VCaP (cell line): Measurements from ENCODE around the gene EVA1C.
"Not testable (repeated sequence)": the region's sequence is repeated elsewhere in the genome, so short reads cannot be mapped to it uniquely, and the experiment has no call there.

Experiments
- H3K27ac ChIP-seq: fragments of 450-650 bp; 2 replicates; pipeline ENCODE4 v1.5.1; 2017
- CTCF ChIP-seq: fragments of 450-650 bp; conservative IDR thresholded peaks from 2 replicates; pipeline ENCODE4 v1.5.1; 2017; ENCODE audit warnings: mild to moderate bottlenecking, moderate library complexity

The EVA1C gene

GRCh38 chr21:32548978-32549377 lies 136.5 kb downstream of the EVA1C start:
- no peak for TF ChIP-seq CTCF
- H3K27ac ChIP-seq: no peak overlapping the region

GRCh38 chr21:32549440-32549839 lies 136.9 kb downstream of the EVA1C start:
- no peak for TF ChIP-seq CTCF
- no peak overlapping the region for H3K27ac ChIP-seq

GRCh38 chr21:32549886-32550285 lies 137.4 kb downstream of the EVA1C start:
- TF ChIP-seq CTCF: no peak
- no peak overlapping the region for H3K27ac ChIP-seq

- H3K27ac ChIP-seq: no peak overlapping the region
- TF ChIP-seq CTCF: no peak
These were observed 142.5 kb downstream of the EVA1C start for GRCh38 chr21:32554832-32555638.

- H3K27ac ChIP-seq: no peak overlapping the region
- TF ChIP-seq CTCF: no peak
These were observed 145.6 kb downstream of the EVA1C start for GRCh38 chr21:32558106-32558505.

- no peak for TF ChIP-seq CTCF
- H3K27ac ChIP-seq: no peak overlapping the region
These were observed 146.6 kb downstream of the EVA1C start for GRCh38 chr21:32559006-32559610.

- no peak for TF ChIP-seq CTCF
- H3K27ac ChIP-seq: no peak overlapping the region
These were observed 148.4 kb downstream of the EVA1C start for GRCh38 chr21:32560896-32561295.

- not testable (repeated sequence) for H3K27ac ChIP-seq
These were observed 149.0 kb downstream of the EVA1C start for GRCh38 chr21:32561476-32561875.
